Amygdala (tissue), 56 donors: Measurements from ENCODE around the gene FAM174A.
A peak's percentile ranks its signal among the peaks of the same experiment; 100 is the strongest.

Experiments used
- DNase-seq, 56 donors: peaks; one replicate each; lab custom pipeline; 2025; lab: John Stamatoyannopoulos, UW

The FAM174A gene

DNA sequence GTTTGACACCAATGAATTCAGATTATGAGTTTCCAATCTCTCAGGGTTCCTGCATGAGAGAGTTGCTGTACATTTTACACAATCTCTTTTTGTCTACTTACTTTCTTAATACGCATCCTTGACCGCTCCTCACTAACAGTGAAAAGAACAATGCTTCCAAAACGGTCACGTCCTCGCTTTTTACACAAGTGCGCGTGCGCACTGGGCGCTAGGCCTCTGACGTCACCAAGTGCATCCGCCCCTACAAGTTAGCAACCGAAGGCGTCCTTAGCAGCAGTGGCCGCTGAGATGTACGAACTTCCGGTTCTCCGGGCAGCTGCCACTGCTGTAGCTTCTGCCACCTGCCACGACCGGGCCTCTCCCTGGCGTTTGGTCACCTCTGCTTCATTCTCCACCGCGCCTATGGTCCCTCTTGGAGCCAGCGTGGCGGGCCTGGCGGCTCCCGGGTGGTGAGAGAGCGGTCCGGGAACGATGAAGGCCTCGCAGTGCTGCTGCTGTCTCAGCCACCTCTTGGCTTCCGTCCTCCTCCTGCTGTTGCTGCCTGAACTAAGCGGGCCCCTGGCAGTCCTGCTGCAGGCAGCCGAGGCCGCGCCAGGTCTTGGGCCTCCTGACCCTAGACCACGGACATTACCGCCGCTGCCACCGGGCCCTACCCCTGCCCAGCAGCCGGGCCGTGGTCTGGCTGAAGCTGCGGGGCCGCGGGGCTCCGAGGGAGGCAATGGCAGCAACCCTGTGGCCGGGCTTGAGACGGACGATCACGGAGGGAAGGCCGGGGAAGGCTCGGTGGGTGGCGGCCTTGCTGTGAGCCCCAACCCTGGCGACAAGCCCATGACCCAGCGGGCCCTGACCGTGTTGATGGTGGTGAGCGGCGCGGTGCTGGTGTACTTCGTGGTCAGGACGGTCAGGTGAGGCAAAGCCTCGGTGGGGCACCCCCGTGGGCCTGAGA, at the start of gene FAM174A:
Gene FAM174A, plus strand, starts transcription at position 315 of the 946 bp plus-strand sequence. Its CDS starts 157 bp downstream, at position 472.
- DNase-seq = peak; percentile 73 to 97 (median 91)

DNA sequence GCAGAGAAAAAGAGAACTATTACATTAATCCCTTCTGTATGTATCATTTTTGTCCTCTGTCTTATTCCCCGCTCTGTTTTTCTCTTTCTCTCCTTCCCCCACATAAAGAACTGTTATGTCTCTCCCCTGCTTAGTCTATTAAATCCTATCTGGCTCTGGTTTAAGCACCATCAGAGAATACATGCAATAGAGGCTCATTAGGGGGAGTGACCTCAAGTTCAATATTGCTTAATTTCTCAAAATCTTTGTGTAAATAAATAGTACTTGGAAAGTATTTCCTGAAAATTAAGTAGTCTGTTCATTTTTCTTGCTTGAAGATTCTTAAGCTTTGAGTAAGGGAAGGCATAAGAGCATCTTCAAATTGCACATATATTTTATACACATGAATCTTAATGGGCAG, 41.2 kb upstream of the FAM174A start:
- no peak for DNase-seq

DNA sequence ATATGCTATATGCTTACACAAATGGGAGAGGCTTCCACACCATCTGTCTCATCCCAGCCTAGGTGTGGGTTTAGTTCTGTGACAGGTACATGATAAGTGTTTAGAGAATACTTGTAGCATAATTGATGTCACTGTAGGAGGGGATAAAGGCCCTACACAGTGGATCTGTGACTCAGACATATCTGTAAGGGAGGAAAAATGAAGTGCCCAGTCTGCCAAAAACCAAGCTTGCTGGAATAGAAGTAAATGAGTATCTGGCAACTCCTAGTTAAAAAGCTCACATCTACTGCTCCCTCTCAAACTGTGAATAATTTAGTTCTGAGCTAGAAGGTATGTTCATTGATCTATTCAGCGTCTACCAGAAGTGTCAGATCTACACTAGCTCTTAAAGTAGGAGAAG, 38.9 kb upstream of the FAM174A start:
- DNase-seq = no peak

DNA sequence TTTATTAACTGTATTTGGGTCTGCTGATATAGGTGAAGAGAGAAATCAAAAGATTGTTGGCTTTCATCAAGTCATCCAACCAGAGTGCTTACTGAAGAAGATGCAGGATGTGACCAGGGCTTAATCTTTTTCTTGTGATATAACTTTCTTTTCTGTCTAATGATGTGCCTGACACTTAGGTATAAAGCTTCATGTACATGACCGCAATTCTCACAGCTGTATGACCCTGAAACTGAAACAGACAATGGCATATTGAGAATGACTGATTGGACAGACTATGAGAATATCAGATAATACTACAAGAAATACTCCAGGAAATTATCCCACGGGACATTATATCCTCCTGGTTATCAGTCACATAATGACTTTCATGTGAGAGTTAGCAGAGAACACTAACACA, 32.5 kb upstream of the FAM174A start:
- DNase-seq = no peak

DNA sequence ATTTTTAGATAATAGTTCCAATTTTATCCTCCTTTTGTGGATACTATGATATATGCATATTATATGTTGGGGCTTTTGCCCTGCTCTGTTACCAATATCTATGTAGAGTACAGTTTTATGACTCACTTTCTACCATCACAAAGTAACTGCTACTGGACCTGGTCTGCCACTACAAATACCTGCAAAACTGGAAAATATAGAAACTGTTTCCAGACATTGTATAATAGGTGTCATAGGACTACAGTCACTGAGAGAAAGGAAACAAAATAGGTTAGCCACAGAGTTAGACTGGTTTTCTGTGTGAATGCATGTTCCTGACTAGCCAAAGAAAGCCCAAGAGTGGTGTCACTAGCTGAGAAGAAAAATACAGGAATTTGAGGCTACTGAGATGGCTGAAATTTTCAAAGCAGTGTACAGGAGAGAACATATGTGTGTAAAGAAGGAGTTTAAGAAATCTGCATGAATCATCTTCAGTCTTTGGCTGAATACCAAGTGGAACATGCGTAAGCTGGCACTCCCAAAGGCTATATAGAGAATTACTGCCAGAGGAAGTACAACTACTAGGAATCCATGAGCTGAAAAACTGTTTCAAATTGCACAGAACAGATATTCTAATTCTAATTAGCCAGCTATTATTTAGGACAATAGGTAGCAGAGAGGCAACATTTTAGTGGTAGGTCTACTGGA, 29.0 kb upstream of the FAM174A start:
- no peak for DNase-seq

DNA sequence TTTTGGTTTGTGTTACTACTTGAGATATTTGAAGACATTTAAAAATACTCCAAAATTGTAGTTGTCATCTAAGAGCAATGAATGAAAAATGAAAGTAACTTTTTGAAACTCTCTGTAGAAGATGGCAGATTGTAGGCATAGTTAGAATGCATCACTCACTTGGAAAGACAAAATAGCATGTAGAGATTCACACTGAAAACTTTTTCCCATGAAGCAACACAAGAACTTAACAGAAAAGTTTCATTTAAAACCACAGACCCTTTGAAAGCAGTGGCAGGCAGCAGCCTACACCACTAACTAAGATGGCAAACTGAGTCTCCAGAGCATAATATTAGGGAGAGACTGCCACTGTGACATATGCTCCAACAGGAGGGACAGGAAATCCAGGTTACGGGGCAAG, 18.9 kb upstream of the FAM174A start:
- DNase-seq = no peak

DNA sequence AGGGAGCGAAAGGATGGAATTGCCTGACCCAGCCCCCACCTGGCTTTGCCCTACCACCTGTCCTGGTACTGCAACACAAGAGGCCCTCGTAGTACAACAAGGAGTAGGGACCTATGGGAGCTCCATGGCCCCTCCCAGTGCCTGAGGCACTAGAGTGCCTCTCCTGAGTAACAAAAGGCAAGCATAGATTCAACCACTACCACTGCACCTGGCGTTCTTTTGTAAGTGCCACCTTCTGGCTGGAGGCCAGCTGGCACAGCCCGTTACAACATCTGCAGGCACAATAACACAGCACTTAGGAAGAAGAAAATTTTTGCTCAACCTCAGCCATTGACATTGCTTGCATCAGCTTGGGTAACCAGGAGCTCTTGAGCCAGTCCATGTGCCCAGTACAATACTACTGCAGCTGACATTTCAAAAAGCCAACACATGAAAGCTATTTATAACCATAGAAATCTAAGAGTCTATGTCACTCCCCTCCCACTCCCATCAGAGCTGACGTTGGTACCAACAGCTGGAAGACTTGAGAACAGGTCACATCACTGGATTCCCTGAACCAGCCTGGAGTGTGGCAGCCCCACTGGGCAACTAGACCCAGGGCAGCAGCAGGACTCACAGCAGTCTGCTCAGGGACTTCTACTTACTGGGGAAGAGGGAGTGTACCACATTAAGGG, 17.7 kb upstream of the FAM174A start:
- DNase-seq = no peak

DNA sequence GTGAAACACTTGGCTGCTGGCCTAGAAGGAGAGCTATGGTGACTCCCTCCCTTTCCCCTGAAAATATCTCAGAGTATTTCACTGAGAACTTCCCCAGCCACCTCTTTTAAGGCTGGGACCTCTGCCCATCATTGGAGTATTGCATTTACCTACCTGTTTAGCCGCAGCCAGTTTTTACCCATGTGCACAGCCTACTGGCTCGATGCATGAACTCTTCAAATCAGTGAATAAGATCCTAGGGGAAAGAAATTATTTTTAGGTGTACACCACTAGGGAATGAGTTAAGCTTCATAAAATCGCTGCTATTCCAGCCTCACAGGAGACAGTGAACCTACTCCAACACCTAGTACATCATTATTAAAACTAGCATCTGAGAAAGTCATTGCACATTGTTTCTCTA, 16.8 kb upstream of the FAM174A start:
- DNase-seq = no peak

DNA sequence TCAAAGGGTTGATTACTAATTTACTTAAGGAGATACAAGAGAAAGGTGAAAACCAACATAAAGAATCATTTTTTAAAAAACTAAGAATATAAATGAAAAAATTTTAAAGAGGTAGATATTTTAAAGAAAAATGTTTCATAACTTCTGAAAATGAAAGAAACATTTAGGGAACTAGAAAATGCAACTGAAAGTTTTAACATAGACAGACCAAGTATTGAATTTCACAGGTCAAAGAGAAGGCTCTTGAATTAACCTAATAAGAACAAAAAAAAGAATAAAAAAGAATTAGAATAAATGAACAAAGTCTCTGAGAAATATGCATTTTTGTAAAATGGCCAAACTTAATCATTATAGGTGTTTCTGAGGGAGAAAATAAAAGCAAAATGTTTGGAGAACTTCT, 16.1 kb upstream of the FAM174A start:
- DNase-seq = no peak

DNA sequence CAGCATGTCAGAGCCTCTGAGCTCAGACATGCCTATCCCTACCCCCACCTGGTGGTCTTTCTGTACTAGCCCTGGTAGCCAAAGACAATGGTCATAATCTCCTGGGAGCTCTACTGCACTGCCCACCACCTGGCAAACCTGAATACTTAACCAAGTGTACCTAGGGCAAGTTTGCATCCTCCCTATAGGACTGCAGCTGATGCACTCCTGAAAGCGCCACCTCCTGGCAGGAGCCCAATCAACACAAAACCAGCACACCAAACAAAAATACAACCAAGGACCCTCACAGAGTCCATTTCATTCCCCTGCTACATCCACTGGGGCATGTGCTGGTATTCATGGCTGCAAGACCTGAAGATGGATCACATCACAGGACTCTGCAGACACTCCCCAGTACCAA, 14.8 kb upstream of the FAM174A start:
- DNase-seq = no peak

DNA sequence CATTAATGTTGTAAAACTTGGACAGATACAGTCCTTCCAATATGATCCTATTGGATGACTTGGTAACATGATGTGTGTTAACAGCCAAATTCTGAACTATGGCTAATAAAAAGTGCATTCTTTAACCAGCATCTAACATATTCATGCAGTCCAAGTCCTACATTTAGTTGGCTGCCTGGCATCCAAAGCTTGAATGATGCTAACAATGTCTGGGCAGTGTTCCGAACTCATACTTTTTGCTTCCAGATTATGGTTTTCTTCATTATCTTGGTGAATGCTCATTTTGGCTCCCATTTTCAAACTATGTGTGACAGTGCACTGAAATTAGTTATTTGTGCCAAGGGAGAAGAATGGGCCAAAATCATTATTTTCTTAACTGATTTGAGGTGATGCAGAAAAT, 2.8 kb downstream of the FAM174A start:
- DNase-seq = no peak

DNA sequence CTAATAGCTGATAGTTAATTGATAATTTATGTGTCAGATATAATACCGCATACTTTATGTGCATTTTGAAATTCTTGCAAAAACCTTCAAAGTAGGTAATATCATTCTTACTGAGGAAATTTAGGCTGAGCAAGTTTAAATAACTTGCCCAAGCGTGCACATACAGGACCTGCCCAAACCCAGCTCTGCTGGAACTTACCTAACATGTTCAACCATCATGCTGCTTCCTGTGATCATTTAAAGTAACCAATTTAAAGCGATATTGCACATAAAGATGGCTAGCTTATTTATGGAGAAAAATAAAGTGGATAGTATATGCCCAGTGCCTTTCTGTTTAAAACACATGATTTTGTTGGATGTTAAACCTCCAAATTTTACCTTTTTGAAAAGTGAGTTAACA, 4.3 kb downstream of the FAM174A start:
- DNase-seq = no peak

DNA sequence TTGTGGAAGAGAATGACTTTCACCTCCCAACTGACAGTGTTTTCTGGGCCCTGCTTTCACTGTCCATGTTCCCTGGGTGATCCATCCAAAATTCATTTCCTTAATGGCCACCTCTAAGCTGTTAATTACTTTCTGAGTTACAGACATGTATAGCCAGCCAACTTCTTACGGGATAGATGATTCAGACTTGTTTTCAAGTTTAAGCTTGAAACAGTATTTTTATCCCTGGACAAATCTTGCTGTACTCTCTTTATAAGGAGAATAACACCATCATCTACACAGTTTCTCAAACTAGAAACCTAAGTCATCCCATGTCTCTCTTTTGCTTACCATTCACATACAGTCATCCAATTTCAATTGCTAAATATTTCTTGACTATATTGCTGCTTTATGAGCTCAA, 6.9 kb downstream of the FAM174A start:
- no peak for DNase-seq

DNA sequence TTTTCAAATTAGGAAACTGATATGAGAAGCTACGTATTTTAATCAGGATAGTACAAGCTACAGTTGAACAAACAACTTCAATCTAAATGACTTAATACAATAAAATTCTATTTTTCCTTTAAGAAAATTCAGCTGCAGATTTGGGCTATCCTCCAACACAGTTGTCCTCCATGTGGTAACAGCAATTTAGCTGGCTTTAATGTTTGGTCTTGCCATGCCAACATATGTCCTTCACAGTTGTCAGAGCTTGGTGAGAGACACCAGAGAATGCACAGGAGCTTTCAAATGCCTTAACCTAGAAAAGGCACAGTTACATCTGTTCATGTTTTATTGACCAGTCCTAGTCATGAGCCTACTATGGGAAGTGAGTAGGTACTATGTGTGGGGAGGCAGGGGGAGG, 10.8 kb downstream of the FAM174A start:
- no peak for DNase-seq

DNA sequence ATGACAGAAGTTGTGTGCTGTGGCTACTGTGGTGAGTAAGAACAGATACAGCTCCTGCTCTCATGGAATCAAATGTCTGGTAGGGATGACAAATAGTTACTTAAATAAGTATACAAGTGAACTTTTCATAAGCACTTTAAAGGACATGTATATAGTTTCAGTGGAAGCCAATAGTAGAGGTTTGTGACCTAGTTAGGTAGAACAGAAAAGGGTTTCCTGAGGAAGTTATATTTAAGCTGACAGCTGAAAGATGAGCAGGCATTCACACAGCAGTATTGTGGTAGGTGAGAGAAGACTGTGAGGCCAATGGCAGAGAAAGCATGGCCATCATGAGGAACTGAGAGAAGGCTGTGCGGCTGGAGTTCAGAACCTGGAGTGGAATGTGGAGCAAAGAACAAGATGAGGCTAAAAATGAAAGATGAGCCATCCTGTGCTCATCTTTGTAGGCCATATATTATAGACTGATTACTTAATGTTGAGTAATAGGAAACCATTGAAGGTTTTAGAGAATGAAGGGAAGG, 15.4 kb downstream of the FAM174A start:
- no peak for DNase-seq

DNA sequence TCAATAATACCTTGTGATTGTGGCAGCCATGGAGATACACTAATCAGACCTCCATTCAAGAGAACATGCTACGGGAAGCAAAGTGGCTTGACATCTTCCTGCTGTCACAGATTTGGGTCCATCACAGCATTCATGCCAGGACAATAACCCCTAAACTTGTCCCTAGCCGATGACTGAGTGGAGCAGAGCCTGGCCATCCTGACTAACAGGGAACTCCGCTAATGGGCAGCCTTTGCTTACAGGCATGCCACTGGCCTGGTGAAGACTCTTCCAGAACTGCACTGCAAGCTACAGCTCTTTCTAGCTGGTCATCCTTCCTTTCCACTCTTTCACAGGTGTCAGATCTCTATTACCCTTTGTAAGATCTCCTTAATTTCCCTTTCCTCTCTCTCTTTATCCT, 16.0 kb downstream of the FAM174A start:
- no peak for DNase-seq

DNA sequence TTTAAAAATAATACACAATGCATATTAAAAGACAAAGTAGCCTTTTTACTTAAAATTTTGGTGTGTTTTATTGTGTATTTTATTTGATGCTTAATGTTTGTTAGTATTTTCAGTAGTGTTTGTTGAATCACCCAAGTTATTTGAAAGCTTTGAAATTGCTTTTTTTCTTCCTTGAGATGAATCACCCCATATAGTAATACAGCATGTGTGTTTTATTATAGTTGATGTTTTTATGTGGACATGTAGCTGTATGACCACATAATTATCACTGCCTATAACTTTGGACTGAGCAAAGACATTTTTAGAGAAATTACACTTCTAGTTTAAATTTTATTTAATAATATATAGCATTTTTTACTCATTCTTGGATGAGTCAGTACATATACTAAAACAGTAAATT, 18.0 kb downstream of the FAM174A start:
- no peak for DNase-seq

DNA sequence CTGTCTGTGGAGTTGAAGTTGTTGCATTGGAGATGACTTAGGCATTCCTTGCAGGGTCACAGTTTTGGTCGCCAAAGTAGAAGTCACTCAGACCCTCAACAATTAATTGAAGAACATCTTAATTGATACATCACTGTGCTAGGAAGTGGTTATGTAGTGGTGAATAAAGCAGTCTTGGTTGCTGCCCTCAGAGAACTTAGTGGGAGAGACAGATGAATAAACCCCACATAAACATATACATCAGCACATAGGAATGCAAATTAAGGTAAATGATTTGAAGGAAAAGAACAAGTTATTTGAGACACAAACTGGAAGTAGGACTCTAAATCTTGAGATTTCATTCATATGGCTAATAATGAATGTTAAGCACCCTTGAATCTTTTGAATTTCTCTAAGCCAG, 25.7 kb downstream of the FAM174A start:
- DNase-seq = no peak

DNA sequence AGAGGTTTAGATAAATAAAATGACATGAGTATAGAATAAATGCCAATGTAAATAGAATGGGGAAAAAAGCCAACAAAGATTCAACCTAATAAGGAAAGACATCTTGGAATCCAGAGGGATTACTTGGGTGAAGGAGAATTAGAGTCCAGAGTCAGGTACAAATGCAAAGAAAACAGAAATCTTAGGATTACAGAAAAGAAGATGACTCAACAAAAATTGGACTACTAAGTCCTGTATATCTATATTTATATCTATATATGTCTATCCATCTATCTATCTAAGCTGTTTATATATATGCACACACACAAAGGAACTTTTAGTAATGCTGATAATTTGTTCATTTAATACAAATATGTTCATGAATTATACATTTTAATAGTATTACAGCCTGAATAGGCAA, 27.6 kb downstream of the FAM174A start:
- DNase-seq = no peak

DNA sequence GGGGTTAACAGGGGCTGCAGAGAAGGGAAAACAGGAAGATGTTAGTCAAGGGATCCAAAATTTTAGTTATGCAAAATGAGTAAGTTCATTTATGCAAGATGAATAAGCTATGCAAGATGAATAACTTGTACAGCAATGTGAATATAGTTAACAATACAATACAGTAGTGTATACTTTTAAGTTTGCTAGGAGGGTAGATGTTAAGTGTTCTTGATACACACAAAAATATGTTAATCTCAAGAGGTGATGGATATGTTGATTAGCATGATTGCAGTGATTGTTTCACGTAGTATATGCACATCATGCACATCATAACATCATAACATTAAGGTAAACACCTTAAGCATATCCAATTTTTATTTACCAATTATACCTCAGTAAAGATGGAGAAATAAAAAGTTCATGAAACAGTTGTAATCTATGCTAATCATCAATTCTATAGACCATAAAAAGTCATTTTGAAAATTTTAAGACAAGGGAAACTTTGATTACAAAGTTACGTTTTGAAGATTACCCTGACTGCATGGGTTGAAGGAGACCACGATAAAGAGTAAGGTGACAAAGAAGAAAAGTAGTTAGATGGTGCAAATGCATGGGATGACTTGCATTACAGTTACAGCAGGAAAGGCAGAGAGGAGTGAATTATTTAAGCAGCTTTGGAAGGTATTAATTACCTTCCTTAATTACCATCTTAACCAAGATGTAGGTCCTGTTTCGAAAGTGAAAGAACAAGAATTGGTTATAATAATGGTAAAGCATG, 31.4 kb downstream of the FAM174A start:
- no peak for DNase-seq
